Mammary epithelial cell (primary cell): Measurements from ENCODE around the gene PPP1R37.
A peak's percentile ranks its signal among the peaks of the same experiment; 100 is the strongest.

Experiments
- CTCF ChIP-seq, 2 donors: IDR thresholded peaks in 1 of 2; conservative IDR thresholded peaks in 1 of 2; 2 replicates each; pipeline ENCODE4 v1.5.1; 2011 to 2012; ENCODE audit warnings: inconsistent platforms in 2 of 2, low read length in 2 of 2, mild to moderate bottlenecking in 2 of 2, control low read depth in 1 of 2, low read depth in 1 of 2; ENCODE audit not compliant: insufficient read depth in 1 of 2; ENCODE audit errors: extremely low read depth in 1 of 2
- EZH2 ChIP-seq: IDR thresholded peaks from 2 replicates; pipeline ENCODE4 v1.6.1; 2012; ENCODE audit warnings: low read length, inconsistent platforms, borderline replicate concordance

- TF ChIP-seq EZH2: no peak
- TF ChIP-seq CTCF (conservative IDR thresholded peaks at IDR 0.05 in 1 of 2, IDR thresholded peaks at IDR 0.05 in 1 of 2; ENCODE audit: extremely low read depth in 1 of 2, insufficient read depth in 1 of 2, low read depth in 1 of 2, low read length in 2 of 2): peak; percentile 22 to 46
Observed at GRCh38 chr19:45130888-45131615, 38.1 kb downstream of the PPP1R37 start.
